H1 (cell line): ENCODE results near the gene STX5. TPM values are rescaled to one million over a fixed set of nuclear protein-coding genes. Genes with fewer than 3 reads are reported as not detected.

Experiments used
- CTCF ChIA-PET: fragments of 300-600 bp; sonication (Branson Sonifier 250); formaldehyde crosslinking; loops from one replicate; lab custom pipeline; 2021; ENCODE audit not compliant: partially characterized antibody; lab: Charles Lee
- POLR2A ChIA-PET: fragments of 300-600 bp; sonication (Branson Sonifier 250); formaldehyde crosslinking; loops from one replicate; lab custom pipeline; 2021; ENCODE audit warnings: inconsistent platforms; ENCODE audit not compliant: partially characterized antibody; lab: Charles Lee
- DNase-seq, 2 experiments: peaks; one replicate each; pipeline versions ENCODE4 v3.0.0 to v3.0.0-alpha.2; 2010 to 2022; ENCODE audit warnings: low spot score in 2 of 2, low read depth in 1 of 2, mixed read lengths in 1 of 2
- FAIRE-seq: peaks from 2 replicates; lab custom pipeline; 2011; peaks lifted over from hg19 to GRCh38; lab: Jason Lieb, UNC
- H2AFZ ChIP-seq: 2 replicates; pipeline ENCODE4 v1.8.1; 2012; ENCODE audit warnings: low read length, inconsistent platforms
- H2AK5ac ChIP-seq: 2 replicates; pipeline ENCODE4 v1.6.1; 2013; ENCODE audit warnings: low read depth, low read length
- H2BK120ac ChIP-seq: replicated peaks from 2 replicates; pipeline ENCODE3; 2013; ENCODE audit warnings: low read depth, low read length, inconsistent platforms
- H2BK12ac ChIP-seq: 2 replicates; pipeline ENCODE4 v1.6.1; 2013; ENCODE audit warnings: low read depth, low read length
- H2BK15ac ChIP-seq: 2 replicates; pipeline ENCODE4 v1.6.1; 2013; ENCODE audit warnings: low read length
- H2BK20ac ChIP-seq: 2 replicates; pipeline ENCODE4 v1.6.1; 2013; ENCODE audit warnings: low read length
- H2BK5ac ChIP-seq: 2 replicates; pipeline ENCODE4 v1.6.1; 2013; ENCODE audit warnings: low read depth, low read length
- H3K14ac ChIP-seq: 2 replicates; pipeline ENCODE4 v1.6.1; 2013; ENCODE audit warnings: inconsistent platforms; ENCODE audit not compliant: insufficient read length
- H3K18ac ChIP-seq: 2 replicates; pipeline ENCODE4 v1.6.1; 2013; ENCODE audit warnings: low read length; ENCODE audit errors: extremely low read depth
- H3K23ac ChIP-seq: 2 replicates; pipeline ENCODE4 v1.6.1; 2013; ENCODE audit warnings: inconsistent platforms; ENCODE audit not compliant: insufficient read length
- H3K23me2 ChIP-seq: 2 replicates; pipeline ENCODE4 v1.6.1; 2013; ENCODE audit warnings: low read depth, low read length
- H3K27ac ChIP-seq: 2 replicates; pipeline ENCODE4 v1.6.1; 2011; ENCODE audit warnings: low read depth, low read length, inconsistent platforms
- H3K27me3 ChIP-seq, 4 experiments: replicated peaks in 1 of 4; 1 replicate in 1 of 4; 2 replicates in 3 of 4; pipeline versions ENCODE4 v1.6.1 to v1.8.1; 2011 to 2013; ENCODE audit warnings: low read length in 3 of 4, mild to moderate bottlenecking in 3 of 4, inconsistent platforms in 2 of 4, mixed read lengths in 2 of 4, moderate library complexity in 1 of 4; ENCODE audit not compliant: control insufficient read depth in 3 of 4, insufficient read depth in 3 of 4; ENCODE audit errors: extremely low read depth in 1 of 4
- H3K36me3 ChIP-seq, 4 experiments: 2 replicates each; pipeline versions ENCODE4 v1.6.1 to v1.8.1; 2011 to 2013; ENCODE audit warnings: mild to moderate bottlenecking in 4 of 4, low read length in 3 of 4, moderate library complexity in 2 of 4, control low read depth in 1 of 4, inconsistent platforms in 1 of 4; ENCODE audit not compliant: insufficient read depth in 4 of 4, control insufficient read depth in 2 of 4
- H3K4ac ChIP-seq: replicated peaks from 2 replicates; pipeline ENCODE3; 2013; ENCODE audit warnings: low read length, low read depth, mixed read lengths, inconsistent platforms; ENCODE audit not compliant: insufficient read length
- H3K4me1 ChIP-seq, 4 experiments: replicated peaks in 1 of 4; 1 replicate in 1 of 4; 2 replicates in 3 of 4; pipeline versions ENCODE4 v1.6.1 to v1.8.1; 2011 to 2013; ENCODE audit warnings: low read length in 3 of 4, inconsistent platforms in 2 of 4, mixed read lengths in 1 of 4; ENCODE audit not compliant: insufficient read depth in 4 of 4, control insufficient read depth in 3 of 4
- H3K4me2 ChIP-seq, 2 experiments: 2 replicates each; pipeline versions ENCODE4 v1.6.1 to v1.8.1; 2011 to 2013; ENCODE audit warnings: low read depth in 2 of 2, low read length in 2 of 2, control low read depth in 1 of 2, inconsistent platforms in 1 of 2, mild to moderate bottlenecking in 1 of 2; ENCODE audit not compliant: insufficient read depth in 1 of 2
- H3K4me3 ChIP-seq, 4 experiments: fragments of 200-600, 300-600 bp in 1 of 4; sonication (generic), shearing (Covaris generic), sonication (Bioruptor Twin) in 1 of 4; 2 replicates each; pipeline versions ENCODE4 v1.5.1 to v1.8.1; 2011 to 2016; ENCODE audit warnings: low read length in 4 of 4, low read depth in 3 of 4, control low read depth in 2 of 4, inconsistent platforms in 2 of 4, mild to moderate bottlenecking in 2 of 4, mixed read lengths in 1 of 4, moderate library complexity in 1 of 4; ENCODE audit not compliant: insufficient read depth in 2 of 4; ENCODE audit errors: extremely low read depth in 1 of 4
- H3K56ac ChIP-seq: replicated peaks from 2 replicates; pipeline ENCODE3; 2013; ENCODE audit warnings: low read depth, mild to moderate bottlenecking, mixed read lengths, low read length, inconsistent platforms; ENCODE audit not compliant: insufficient read length
- H3K79me1 ChIP-seq: 2 replicates; pipeline ENCODE4 v1.6.1; 2013; ENCODE audit warnings: low read depth, low read length, control low read depth
- H3K79me2 ChIP-seq, 2 experiments: 2 replicates each; pipeline versions ENCODE4 v1.6.1 to v1.8.1; 2012 to 2013; ENCODE audit warnings: low read length in 2 of 2, mild to moderate bottlenecking in 2 of 2, inconsistent platforms in 1 of 2; ENCODE audit not compliant: insufficient read depth in 2 of 2, control insufficient read depth in 1 of 2
- H3K9ac ChIP-seq, 4 experiments: replicated peaks in 1 of 4; 1 replicate in 1 of 4; 2 replicates in 3 of 4; pipeline versions ENCODE4 v1.6.1 to v1.8.1; 2011 to 2013; ENCODE audit warnings: low read depth in 3 of 4, low read length in 3 of 4, control low read depth in 2 of 4, mild to moderate bottlenecking in 2 of 4, moderate library complexity in 2 of 4, inconsistent platforms in 1 of 4; ENCODE audit errors: extremely low read depth in 1 of 4
- H3K9me3 ChIP-seq, 2 experiments: 2 replicates each; pipeline versions ENCODE4 v1.6.1 to v1.8.1; 2012 to 2013; ENCODE audit warnings: mild to moderate bottlenecking in 2 of 2, moderate library complexity in 2 of 2, control low read depth in 1 of 2, inconsistent platforms in 1 of 2, low read depth in 1 of 2, low read length in 1 of 2, mixed read lengths in 1 of 2; ENCODE audit not compliant: insufficient read depth in 2 of 2
- H4K20me1 ChIP-seq, 2 experiments: replicated peaks in 1 of 2; 2 replicates each; pipeline versions ENCODE3 to v1.8.1; 2011 to 2013; ENCODE audit warnings: inconsistent platforms in 2 of 2, low read length in 2 of 2, mild to moderate bottlenecking in 1 of 2; ENCODE audit not compliant: insufficient read depth in 2 of 2, control insufficient read depth in 1 of 2
- H4K5ac ChIP-seq: 2 replicates; pipeline ENCODE4 v1.6.1; 2013; ENCODE audit warnings: low read length, low read depth, mixed read lengths, inconsistent platforms; ENCODE audit not compliant: insufficient read length
- H4K8ac ChIP-seq: 2 replicates; pipeline ENCODE4 v1.8.0; 2013; ENCODE audit warnings: mild to moderate bottlenecking, moderate library complexity, low read length, inconsistent platforms; ENCODE audit not compliant: insufficient read depth; ENCODE audit errors: extremely low read depth
- H4K91ac ChIP-seq: replicated peaks from 2 replicates; pipeline ENCODE3; 2013; ENCODE audit warnings: low read length, mixed read lengths, inconsistent platforms; ENCODE audit not compliant: insufficient read length
- BACH1 ChIP-seq: IDR thresholded peaks from 2 replicates; pipeline ENCODE4 v1.6.1; 2012; ENCODE audit warnings: low read length, improper control_type of control experiment
- CTBP2 ChIP-seq: IDR thresholded peaks from 2 replicates; pipeline ENCODE4 v1.7.0; 2011; ENCODE audit warnings: borderline replicate concordance, mild to moderate bottlenecking, moderate library complexity, mixed read lengths, low read length; ENCODE audit not compliant: insufficient read depth, insufficient read length
- EP300 ChIP-seq, 2 experiments: IDR thresholded peaks; 1 replicate in 1 of 2; 2 replicates in 1 of 2; pipeline ENCODE4 v1.6.1; 2011 to 2012; ENCODE audit warnings: low read depth in 2 of 2, low read length in 2 of 2, mild to moderate bottlenecking in 2 of 2, borderline replicate concordance in 1 of 2, inconsistent platforms in 1 of 2, moderate library complexity in 1 of 2
- FOSL1 ChIP-seq: IDR thresholded peaks from 2 replicates; pipeline ENCODE4 v1.6.1; 2011; ENCODE audit warnings: mild to moderate bottlenecking, low read depth, low read length, moderate library complexity; ENCODE audit not compliant: insufficient read depth
- PHF8 ChIP-seq: fragments of 200-600 bp; sonication (generic); conservative IDR thresholded peaks from 2 replicates; pipeline ENCODE4 v1.7.1; 2012; ENCODE audit warnings: low read depth, mild to moderate bottlenecking, inconsistent platforms, low read length, moderate library complexity
- SIN3A ChIP-seq, 2 experiments: IDR thresholded peaks in 1 of 2; conservative IDR thresholded peaks in 1 of 2; 2 replicates each; pipeline ENCODE4 v1.6.1; 2011 to 2012; ENCODE audit warnings: low read length in 2 of 2, improper control_type of control experiment in 1 of 2, low read depth in 1 of 2, mild to moderate bottlenecking in 1 of 2
- TAF1 ChIP-seq: IDR thresholded peaks from 2 replicates; pipeline ENCODE4 v1.6.1; 2011; ENCODE audit warnings: mild to moderate bottlenecking, low read depth, low read length
- USF2 ChIP-seq: IDR thresholded peaks from 2 replicates; pipeline ENCODE4 v1.6.1; 2011; ENCODE audit warnings: low read length, improper control_type of control experiment
- WGBS, 2 experiments: shearing (Covaris generic) in 1 of 2; methylation state at CpG; one replicate each; pipeline versions ENCODE4 v1.1.6 to v1.1.7; 2013 to 2015; ENCODE audit warnings: low lambda C conversion rate in 2 of 2, mixed read lengths in 2 of 2, inconsistent platforms in 1 of 2, low coverage in 1 of 2, missing lambda C conversion rate in 1 of 2; ENCODE audit not compliant: insufficient replicate concordance in 2 of 2, insufficient coverage in 1 of 2, insufficient read length in 1 of 2; ENCODE audit errors: extremely low coverage in 1 of 2, missing lambda C conversion rate in 1 of 2; 5-methylcytosine and 5-hydroxymethylcytosine counted together
- polyA plus RNA-seq, 7 experiments: library from polyadenylated mRNA; depleted of rRNA in 3 of 7; stranded (reverse) in 5 of 7; unstranded in 2 of 7; fragments of >200 nt in 5 of 7; fragments of 200-250 nt in 2 of 7; gene quantifications; 1 replicate in 5 of 7; 2 replicates in 1 of 7; 4 replicates in 1 of 7; pipeline versions ENCODE4 v1.2.1 to v1.2.3, GENCODE V29; 2011 to 2013; ENCODE audit warnings: missing spikeins in 2 of 7, mixed read lengths in 2 of 7
- total RNA-seq: library from RNA; stranded (reverse); fragmentation: NEBNext Ultra II Directional; extraction: Animal tissue kit (Norgen Biotek cat#: 25700); gene quantifications from 2 replicates; pipeline ENCODE4 v1.2.1, GENCODE V29; 2021

The STX5 gene
- total and polyA plus RNA-seq, 2 of the 8 experiments (the other 6 are each of a cell fraction or from before 2014, with no cell fraction given) = 24.2 to 28.5 TPM

GRCh38 chr11:62757846-62758788, 73.7 kb downstream of the STX5 start:
- H4K8ac ChIP-seq = no peak overlapping the region
- peaks cover 3% of the 10 kb centered on the region in 2 experiments for H4K20me1 ChIP-seq
- no peaks in the 10 kb centered on the region for H3K9me3 ChIP-seq
- no peaks in the 10 kb centered on the region for H3K27me3 ChIP-seq
- no peak overlapping the region for H3K23ac ChIP-seq
- H2BK15ac ChIP-seq = no peak overlapping the region
- peak overlapping the region; percentile 82 for H4K5ac ChIP-seq
- peak overlapping the region; percentile 44 to 75 (median 52) for H3K4me3 ChIP-seq
- peak overlapping the region; percentile 64 for H3K18ac ChIP-seq
- DNase-seq (peak; percentile 71 to 76), FAIRE-seq (no peak)
- H3K9ac ChIP-seq = peak overlapping the region in 3 of 4 experiments; percentile 31 to 64 (median 54); a peak in 2 of 7 replicates
- CTCF ChIA-PET = interaction anchor here (0.6 to 2.5 kb wide), 5 partner anchors 11 to 285 kb away, joined by 3 to 12 read pairs (median 5); partner anchors contain the start of genes HNRNPUL2 and TTC9C
- peaks cover 6 to 40% of the 10 kb centered on the region in 2 experiments for H3K79me2 ChIP-seq
- H3K14ac ChIP-seq = no peak overlapping the region
- H3K4ac ChIP-seq = peak overlapping the region; percentile 89
- H3K4me2 ChIP-seq = peak overlapping the region; percentile 82 to 88
- H2BK20ac ChIP-seq = no peak overlapping the region; the same call in 1 of the 2 replicates
- no peak overlapping the region for H2AFZ ChIP-seq
- peaks cover 6% of the 10 kb centered on the region for H3K79me1 ChIP-seq
- H2BK5ac ChIP-seq = peak overlapping the region; percentile 73
- WGBS, 2 experiments = 6% methylated on average over 9 of the region's 9 CpGs; no CpG with 5 or more reads in 1 of the 2 experiments
- H3K4me1 ChIP-seq = peaks cover 9 to 16% (median 11%) of the 10 kb centered on the region in 4 experiments
- POLR2A ChIA-PET = interaction anchor here (0.7 to 16.9 kb wide), 28 partner anchors 8 to 186 kb away, joined by 3 to 192 read pairs (median 4); partner anchors contain the start of genes BSCL2, GNG3, HNRNPUL2 and INTS5
- H2AK5ac ChIP-seq = no peak overlapping the region
- H2BK12ac ChIP-seq = no peak overlapping the region
- peaks cover 8% of the 10 kb centered on the region; the same call in 1 of the 2 replicates for H3K23me2 ChIP-seq
- H2BK120ac ChIP-seq = peak overlapping the region; percentile 98
- H3K27ac ChIP-seq = peak overlapping the region; percentile 6; the same call in 1 of the 2 replicates
- peak overlapping the region; percentile 9 for H4K91ac ChIP-seq
- H3K36me3 ChIP-seq = peaks cover 0 to 7% (median 2%) of the 10 kb centered on the region in 4 experiments; a peak in 6 of 8 replicates
- H3K56ac ChIP-seq = peak overlapping the region; percentile 43
- TF ChIP-seq CTBP2 (no peak), USF2 (no peak), SIN3A (conservative IDR thresholded peaks at IDR 0.05 in 1 of 2, IDR thresholded peaks at IDR 0.05 in 1 of 2; ENCODE audit: low read depth in 1 of 2, low read length in 2 of 2) (peak in 1 of 2 experiments; percentile 55; a peak in 2 of 4 replicates), TAF1 (no peak), EP300 (IDR thresholded peaks at IDR 0.05; ENCODE audit: borderline replicate concordance in 1 of 2, low read depth in 2 of 2, low read length in 2 of 2) (no peak), PHF8 (no peak), FOSL1 (no peak), BACH1 (no peak)
